HG03342 (cell line): ENCODE results near the gene POU3F1.

ENCODE experiments used
- ATAC-seq: cut with Tn5 transposase; IDR thresholded peaks from one replicate; pipeline ENCODE4 v1.9.1; 2021; ENCODE audit warnings: mild to moderate bottlenecking, moderate library complexity; ENCODE audit not compliant: unreplicated experiment

POU3F1 gene

DNA sequence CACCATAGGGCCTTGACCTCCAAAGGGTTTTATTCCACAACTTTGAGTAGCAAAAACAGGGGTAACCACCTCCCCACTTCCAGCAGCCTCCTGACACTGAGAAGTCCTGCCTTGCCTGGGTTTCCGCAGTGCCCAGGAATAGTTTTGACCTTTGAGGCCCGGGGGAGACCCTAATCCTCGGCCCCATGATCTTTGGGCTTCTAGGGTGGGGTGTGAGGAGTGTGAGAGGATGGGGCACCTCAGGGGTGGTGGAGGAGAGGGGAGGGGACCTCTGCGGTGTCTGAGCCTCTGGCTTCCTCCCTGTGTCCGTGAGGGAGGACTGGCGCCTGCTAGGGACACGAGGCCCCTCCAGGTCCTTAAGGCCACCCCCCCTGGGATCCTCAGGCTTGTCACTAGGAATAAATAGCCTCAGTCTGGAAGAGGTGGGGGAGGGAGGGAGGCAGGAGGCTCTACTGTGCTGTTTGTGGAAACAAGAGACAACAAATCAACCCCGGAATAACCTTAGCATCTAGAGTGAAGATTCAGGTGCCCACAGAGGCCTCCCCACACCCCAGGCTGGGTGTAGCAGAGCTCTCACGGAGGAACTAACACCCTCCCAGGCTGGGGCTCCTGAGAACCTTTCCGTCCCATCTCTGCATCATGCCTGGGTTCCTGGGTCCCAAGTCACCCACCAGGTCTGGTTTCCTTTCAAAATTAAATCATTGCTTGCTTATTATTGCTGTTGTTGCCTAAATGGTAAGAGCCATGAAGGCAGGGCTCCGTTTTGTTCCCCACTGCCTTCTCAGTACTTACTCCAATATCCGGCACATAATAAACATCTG is 40.4 kb downstream of the POU3F1 start:
- ATAC-seq: no peak

- ATAC-seq: peak; percentile 40
Observed at GRCh38 chr1:38005195-38006007, 41.2 kb downstream of the POU3F1 start, which contains the start of gene FHL3. Gene FHL3 (minus strand): TSS chr1:38005514. CDS start chr1:37999412, 6,102 bp downstream.

DNA sequence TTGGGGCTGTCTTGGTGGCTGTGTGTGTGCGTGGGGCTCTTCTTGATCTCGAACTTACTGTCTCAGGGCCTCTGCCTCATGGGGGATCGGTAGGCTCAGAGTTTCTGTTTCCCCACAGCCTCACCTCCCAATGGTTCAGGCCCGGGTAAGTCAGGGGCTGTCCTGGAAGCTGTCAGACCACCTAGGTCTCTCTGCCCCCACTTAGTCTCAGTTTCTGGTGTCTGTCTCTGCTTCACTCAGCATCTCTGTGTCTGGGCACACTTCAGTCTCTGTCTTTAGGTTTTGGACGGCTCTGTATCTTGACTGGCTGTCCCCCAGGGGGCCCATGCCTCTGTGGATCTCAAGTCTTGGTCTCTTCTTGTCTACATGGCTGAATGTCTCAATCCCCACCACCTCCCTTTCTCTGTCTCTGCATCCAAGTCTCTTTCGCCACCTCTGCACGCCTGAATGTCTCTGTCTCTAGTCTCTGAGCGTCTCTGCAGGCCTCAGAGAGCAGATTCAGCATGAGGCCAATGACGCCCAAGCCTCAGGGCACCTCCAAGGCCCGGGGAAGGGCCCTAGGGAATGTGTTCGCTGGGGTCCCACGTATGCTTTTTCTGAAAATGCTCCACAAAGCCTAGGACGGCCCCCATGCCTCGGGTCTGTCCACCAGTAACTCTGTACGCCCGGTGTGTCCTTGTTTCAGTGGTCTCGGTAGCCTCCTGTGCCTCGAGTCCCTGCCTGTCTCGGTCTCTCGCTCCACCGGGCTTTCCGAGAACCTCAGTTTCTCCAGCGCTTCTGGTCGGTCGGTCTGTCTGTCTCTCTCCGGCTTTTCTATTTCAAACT is 42.1 kb downstream of the POU3F1 start:
- ATAC-seq: peak; percentile 15

DNA sequence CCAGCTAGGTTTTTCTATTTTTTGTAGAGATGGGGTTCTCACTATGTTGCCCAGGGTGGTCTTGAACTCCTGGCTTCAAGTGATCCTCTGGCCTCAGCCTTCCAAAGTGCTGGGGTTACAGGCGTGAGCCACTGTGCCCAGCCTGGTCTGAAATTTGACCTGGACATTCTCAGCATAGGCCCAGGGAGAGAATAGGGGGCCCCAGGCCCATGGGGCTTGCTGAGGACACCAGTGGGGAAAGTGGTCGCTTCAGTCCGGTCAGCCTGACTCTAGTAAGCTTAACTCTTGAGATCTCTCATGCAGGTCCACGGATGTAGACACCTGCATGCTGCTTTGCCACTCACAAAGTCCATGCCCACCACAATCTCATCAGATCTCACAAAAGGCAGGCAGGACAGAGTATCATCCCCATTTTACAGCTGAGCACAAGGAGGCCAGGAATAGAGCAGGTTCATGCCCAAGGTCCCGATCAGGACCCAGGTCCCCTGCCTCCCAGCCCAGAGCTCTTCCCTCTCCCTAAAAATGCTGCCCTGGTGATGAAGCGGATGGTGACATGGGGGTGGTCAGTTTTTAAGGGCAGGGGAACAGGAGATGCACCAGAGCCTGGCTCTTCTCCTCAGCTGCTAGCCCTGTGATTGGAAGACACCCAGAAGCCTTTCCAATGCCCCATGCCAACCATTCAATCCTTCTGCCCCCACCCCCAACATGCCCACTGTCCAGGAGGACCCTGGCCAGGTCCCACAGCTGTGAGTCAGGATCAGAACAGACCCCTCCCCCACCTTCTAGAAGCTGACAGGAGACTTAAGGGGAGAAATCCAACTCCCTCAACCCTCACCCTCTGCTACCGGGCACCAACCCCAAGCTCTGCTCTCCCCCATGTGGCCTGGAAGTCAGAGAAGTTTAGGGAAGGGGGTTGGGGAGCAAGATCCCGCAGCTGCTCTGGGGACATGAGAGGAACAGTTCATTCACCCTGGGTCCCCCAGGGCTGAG is 43.0 kb downstream of the POU3F1 start:
- ATAC-seq: no peak

DNA sequence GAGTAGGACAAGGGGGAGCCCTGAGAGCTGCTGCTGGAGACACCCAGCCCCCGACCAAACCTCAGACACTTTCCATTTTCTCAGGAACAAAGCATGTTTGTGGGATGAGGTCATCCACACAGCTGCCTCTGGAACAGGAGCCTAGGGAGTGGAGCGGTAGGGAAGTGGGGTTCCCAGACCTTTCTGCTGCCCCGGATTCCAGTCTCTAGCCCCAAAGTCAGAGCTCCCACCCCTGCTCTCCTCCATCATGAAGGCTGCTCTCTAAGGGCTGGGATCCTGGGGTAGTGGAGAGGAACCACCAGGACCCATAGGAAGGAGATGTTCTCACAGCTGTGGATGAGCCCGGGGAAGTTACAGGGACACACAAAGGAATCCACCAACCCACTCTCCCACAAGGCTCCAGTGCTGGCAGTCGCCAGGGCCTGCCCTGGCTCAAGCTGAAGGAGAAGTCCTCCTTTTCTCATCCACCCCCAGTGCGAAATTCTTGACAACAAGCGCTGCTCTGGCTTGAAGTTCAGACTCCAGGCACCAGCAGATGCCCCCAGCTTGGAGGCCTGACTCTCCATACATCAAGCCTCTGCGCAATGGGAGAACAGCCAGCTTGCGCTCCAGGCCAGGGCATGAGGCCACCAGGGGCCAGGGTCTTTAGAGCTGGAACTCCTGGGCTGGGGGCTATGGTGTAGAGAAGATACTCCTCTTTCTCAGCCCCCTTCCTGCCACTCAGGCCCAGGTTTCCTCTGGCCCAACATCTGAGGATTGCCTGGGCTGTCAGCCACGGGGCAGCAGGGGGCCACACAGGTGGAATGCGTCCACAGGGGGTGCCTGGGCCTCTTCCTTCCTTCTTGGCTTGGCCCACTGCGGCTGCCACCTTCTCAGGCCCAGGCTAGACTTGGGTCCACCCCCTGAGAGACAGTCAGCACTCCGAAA is 45.8 kb downstream of the POU3F1 start:
- ATAC-seq: no peak

DNA sequence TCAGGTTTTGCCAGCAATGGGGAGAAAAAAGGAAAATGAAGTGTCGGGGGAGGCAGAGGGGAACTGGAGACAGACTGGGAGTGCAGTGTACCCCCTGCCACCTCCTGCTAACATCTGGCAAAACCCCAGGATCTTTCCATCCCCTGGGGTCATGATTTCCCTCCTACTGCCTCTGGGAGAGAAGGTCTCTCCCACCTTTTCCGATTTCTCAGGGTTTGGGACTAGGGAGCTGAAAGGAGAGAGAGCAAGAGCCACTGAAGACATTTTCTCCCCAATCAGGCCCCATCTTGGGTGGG is 46.4 kb downstream of the POU3F1 start:
- no peak for ATAC-seq

DNA sequence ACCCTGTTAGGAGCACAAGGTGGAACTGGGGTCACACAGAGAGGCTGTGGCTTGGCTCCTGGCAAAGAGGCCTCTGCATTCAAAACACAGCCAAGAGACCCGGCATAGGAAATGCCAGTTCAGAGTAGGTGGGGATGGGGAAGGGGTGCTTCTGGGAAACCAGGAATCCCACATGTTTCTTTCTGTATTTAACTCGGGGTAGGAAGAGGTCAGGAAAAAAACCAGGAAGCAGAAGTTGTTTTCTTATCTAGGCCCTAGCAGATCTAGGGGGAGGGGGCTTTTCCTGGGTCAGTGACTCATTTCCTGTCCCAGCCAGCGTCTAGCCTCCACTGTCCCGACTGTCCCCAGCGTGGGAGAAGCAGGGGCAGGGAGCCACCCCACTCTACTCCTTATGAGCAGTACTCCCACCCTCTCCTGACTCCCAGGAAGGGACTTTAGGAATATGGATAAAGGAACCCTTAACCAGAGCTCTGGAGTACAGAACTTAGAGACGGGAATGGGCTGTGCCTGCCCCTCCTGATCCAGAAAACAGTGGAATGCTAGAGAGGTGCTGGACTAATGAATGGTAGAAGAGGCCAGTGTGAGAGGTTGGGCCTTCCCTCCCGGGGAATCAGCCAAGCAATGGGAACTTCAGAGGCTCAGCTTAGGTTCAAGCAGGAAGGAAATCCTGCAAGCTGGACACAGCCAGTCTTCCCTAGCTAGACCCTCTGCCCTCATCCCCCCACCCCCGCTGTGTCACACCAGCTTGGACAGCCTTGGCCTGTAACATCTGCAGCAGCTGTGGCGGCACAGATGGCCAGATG is 47.0 kb downstream of the POU3F1 start:
- ATAC-seq: no peak

- no peak for ATAC-seq
Observed at GRCh38 chr1:37998913-37999429, 47.6 kb downstream of the POU3F1 start.

DNA sequence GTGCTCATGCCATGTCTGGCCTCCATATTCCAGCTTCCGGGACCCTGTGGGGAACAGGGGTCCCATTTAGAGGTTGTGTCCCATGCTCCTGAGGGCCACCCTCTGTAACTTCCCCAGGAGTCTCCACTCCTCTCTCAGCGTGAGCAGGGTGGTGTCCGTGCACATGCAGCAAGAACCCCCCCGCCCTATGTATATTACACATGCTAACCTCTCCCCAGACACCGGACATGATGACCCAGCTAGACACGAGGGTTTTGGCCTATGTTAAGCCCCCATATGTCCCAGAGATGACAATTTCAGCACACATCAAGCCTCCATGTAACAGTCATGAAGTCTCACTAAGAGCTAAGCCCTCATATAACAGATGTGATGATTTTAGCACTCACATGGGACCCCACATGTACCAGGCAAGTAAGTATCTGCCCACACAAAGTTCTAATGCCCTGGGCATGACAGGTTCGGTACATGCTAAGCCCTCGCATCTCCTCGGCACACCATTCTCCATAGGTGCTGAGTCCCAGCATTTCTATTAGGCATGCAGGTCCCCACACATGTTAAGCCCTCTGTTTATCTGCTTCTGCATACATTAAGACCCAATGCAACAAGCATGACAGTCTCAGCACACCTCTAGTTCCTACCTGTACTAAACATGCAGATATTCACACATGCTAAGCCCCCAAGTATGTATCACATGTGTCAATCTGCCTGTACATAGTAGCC is 48.3 kb downstream of the POU3F1 start:
- no peak for ATAC-seq

GRCh38 chr1:37997256-37998088 is 49.1 kb downstream of the POU3F1 start:
- ATAC-seq: no peak

GRCh38 chr1:37995751-37996345 is 50.7 kb downstream of the POU3F1 start:
- no peak for ATAC-seq

- ATAC-seq: no peak
Observed at GRCh38 chr1:37994886-37995566, 51.6 kb downstream of the POU3F1 start.
